ENCODE data around the gene CACNA2D2. TPM values are rescaled to one million over a fixed set of nuclear protein-coding genes. Genes with fewer than 3 reads are reported as not detected.

CACNA2D2 gene
- total RNA-seq, 1 experiment from 2014 or later: not detected

DNA sequence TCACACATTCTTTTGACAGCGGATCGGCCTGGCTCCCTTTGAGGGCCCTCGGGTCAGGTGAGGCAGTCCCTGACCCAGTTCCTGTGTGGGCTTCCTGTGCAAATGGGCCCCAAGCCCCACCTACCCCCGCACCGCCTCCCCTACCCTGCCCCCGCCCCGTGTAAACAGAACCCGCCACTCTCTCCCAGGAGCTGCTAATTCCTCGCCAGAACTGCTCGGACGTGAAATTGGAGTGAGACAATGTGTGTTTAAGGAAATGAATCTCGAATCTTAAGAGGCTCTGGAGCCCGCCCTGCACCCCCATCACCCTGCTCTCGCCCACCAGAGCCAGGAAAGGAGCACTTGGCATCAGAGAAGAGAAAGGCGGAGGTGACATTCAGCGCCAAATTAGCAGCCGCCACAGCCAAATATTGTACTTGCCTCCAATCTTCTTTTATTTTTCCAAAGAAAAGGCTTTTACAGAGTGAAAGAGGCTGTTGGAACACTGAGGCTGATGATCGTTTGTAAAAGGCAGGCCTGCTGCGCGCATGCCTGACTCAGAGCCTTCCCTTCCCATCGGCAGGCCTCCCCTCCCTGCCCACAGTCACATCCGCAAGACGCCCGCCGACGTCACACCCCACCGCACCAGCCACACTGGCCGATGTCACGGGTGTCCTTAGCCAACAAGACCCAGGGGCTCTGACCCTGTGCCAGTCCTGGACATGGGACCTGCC, 53.1 kb downstream of the CACNA2D2 start:
- no peak for DNase-seq
- Histone ChIP-seq H3K9me2 (ENCODE audit: insufficient read depth) (no peaks in the 10 kb centered on the region), H3K4me2 (no peak overlapping the region), H3K27ac (no peak overlapping the region), H2AFZ (no peak overlapping the region), H3K4me1 (replicated peaks; ENCODE audit: insufficient read depth) (no peaks in the 10 kb centered on the region), H3K79me2 (ENCODE audit: low read depth) (no peaks in the 10 kb centered on the region), H4K20me1 (ENCODE audit: insufficient read depth) (no peaks in the 10 kb centered on the region), H3F3A (ENCODE audit: insufficient read depth, low read depth) (no peaks in the 10 kb centered on the region), H3K4me3 (no peak overlapping the region), H3K9me3 (ENCODE audit: insufficient read depth, low read depth) (no peaks in the 10 kb centered on the region), H3K27me3 (ENCODE audit: insufficient read depth, low read depth) (peaks cover 44% of the 10 kb centered on the region), H3K36me3 (ENCODE audit: low read depth) (no peaks in the 10 kb centered on the region)
- ChIA-PET POLR2A (ENCODE audit: unreplicated experiment) (no interaction called here), CTCF (no interaction called here)
- intact Hi-C loops (cut with micrococcal nuclease; ENCODE audit: unreplicated experiment): no loop called here
- TF ChIP-seq, protein P1, sequence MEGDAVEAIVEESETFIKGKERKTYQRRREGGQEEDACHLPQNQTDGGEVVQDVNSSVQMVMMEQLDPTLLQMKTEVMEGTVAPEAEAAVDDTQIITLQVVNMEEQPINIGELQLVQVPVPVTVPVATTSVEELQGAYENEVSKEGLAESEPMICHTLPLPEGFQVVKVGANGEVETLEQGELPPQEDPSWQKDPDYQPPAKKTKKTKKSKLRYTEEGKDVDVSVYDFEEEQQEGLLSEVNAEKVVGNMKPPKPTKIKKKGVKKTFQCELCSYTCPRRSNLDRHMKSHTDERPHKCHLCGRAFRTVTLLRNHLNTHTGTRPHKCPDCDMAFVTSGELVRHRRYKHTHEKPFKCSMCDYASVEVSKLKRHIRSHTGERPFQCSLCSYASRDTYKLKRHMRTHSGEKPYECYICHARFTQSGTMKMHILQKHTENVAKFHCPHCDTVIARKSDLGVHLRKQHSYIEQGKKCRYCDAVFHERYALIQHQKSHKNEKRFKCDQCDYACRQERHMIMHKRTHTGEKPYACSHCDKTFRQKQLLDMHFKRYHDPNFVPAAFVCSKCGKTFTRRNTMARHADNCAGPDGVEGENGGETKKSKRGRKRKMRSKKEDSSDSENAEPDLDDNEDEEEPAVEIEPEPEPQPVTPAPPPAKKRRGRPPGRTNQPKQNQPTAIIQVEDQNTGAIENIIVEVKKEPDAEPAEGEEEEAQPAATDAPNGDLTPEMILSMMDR (conservative IDR thresholded peaks at IDR 0.05): no peak
- no peak for TF ChIP-seq EZH2 (IDR thresholded peaks at IDR 0.05; ENCODE audit: low read depth)
- BruUV-seq (replicated peaks): no TSS peak

DNA sequence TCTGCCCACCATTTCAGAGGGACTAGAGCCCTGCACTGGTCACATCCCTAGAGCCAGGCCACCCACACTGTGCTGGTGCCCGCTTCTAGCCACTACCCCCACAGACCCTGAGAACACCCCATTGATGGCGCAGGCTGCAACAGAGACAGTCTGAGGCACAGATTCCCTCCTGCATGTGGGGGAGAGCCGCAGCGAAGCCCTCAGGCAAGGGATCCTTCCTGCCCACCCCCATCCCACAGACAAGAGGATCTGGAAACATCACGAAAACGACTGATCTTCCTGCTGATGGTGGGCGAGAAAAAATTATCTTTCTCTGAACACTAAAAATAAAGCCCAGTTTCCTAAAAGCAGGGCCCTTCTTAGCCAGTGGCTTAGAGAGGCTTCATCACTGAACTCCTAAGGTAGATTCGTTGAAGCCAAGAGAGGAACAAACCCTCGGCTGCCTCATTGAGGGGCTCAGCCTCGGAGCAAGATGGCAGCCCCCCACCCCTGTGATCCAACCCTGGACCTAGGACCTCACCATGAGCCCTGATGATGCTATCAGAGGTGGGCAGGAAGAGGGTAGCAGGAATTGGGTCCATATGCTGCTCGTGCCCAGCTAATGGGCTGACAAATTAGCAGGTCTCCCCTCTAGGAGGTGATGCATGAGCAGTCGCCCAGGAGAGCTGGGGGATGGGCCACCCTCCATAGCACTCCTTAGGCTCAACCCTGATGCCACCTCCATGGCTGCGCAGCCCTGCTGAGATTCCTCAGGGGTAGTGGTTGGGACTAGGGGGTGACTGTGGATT, 54.5 kb downstream of the CACNA2D2 start:
- H3K4me3 ChIP-seq: no peak overlapping the region
- TF ChIP-seq, protein P1 (conservative IDR thresholded peaks at IDR 0.05): no peak
- no peak for TF ChIP-seq EZH2 (IDR thresholded peaks at IDR 0.05; ENCODE audit: low read depth)
- H3K27me3 ChIP-seq (ENCODE audit: insufficient read depth, low read depth): peaks cover 46% of the 10 kb centered on the region
- no TSS peak for BruUV-seq (replicated peaks)
- ChIA-PET POLR2A (ENCODE audit: unreplicated experiment) (no interaction called here), CTCF (no interaction called here)
- no peak for DNase-seq
- H3K27ac ChIP-seq: no peak overlapping the region
- H3F3A ChIP-seq (ENCODE audit: insufficient read depth, low read depth): no peaks in the 10 kb centered on the region
- no peaks in the 10 kb centered on the region for H3K9me3 ChIP-seq (ENCODE audit: insufficient read depth, low read depth)
- H3K9me2 ChIP-seq (ENCODE audit: insufficient read depth): no peaks in the 10 kb centered on the region
- H3K4me2 ChIP-seq: no peak overlapping the region
- intact Hi-C loops (cut with micrococcal nuclease; ENCODE audit: unreplicated experiment): no loop called here
- H4K20me1 ChIP-seq (ENCODE audit: insufficient read depth): no peaks in the 10 kb centered on the region
- no peaks in the 10 kb centered on the region for H3K79me2 ChIP-seq (ENCODE audit: low read depth)
- no peaks in the 10 kb centered on the region for H3K4me1 ChIP-seq (replicated peaks; ENCODE audit: insufficient read depth)
- no peaks in the 10 kb centered on the region for H3K36me3 ChIP-seq (ENCODE audit: low read depth)
- H2AFZ ChIP-seq: no peak overlapping the region

DNA sequence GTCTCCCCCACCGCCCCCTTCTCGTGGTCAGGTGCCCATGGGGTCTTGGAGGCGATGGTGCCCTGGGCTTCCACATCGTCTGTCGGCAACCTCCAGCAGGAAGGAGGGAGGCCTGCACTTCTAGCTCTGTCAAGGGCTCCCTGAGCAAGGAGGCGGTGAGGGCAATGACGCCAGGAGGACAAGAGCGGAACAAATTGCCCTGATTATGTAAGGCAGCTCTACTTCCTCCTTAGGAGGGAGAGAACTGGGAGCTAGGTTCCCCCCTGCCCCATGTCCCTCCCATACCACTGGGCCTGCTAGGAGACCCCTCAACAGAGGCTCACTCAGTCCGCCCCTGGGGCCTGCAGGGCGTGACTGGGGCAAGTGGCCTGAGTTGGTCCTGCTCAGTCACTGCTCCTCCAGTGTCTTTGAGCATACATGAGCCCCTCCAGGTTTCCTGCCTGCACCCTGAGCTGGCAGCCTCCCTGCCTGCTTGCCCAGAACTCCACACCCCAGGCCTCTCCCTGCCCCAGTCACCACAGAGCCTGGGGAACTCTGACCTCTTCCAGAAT, 56.1 kb downstream of the CACNA2D2 start:
- CTCF ChIA-PET: no interaction called here
- POLR2A ChIA-PET (ENCODE audit: unreplicated experiment): no interaction called here
- BruUV-seq (replicated peaks): no TSS peak

More for the DNA sequence above, 56.1 kb downstream of the CACNA2D2 start:
- H3K4me3 ChIP-seq: no peak overlapping the region
- H3K27me3 ChIP-seq (ENCODE audit: insufficient read depth, low read depth): peaks cover 42% of the 10 kb centered on the region
- H3K4me2 ChIP-seq: no peak overlapping the region
- no peak overlapping the region for H3K27ac ChIP-seq
- H3F3A ChIP-seq (ENCODE audit: insufficient read depth, low read depth): no peaks in the 10 kb centered on the region
- no peaks in the 10 kb centered on the region for H3K9me2 ChIP-seq (ENCODE audit: insufficient read depth)
- no peaks in the 10 kb centered on the region for H3K9me3 ChIP-seq (ENCODE audit: insufficient read depth, low read depth)
- H3K36me3 ChIP-seq (ENCODE audit: low read depth): no peaks in the 10 kb centered on the region
- no peaks in the 10 kb centered on the region for H4K20me1 ChIP-seq (ENCODE audit: insufficient read depth)
- H3K4me1 ChIP-seq (replicated peaks; ENCODE audit: insufficient read depth): no peaks in the 10 kb centered on the region
- no peak overlapping the region for H2AFZ ChIP-seq
- H3K79me2 ChIP-seq (ENCODE audit: low read depth): no peaks in the 10 kb centered on the region
- intact Hi-C loops (cut with micrococcal nuclease; ENCODE audit: unreplicated experiment): no loop called here
- no peak for DNase-seq
- TF ChIP-seq, protein P1 (conservative IDR thresholded peaks at IDR 0.05): no peak
- no peak for TF ChIP-seq EZH2 (IDR thresholded peaks at IDR 0.05; ENCODE audit: low read depth)

All from PC-9 (cell line).